ENCODE results near the gene BPI. TPM values are rescaled to one million over a fixed set of nuclear protein-coding genes. Genes with fewer than 3 reads are reported as not detected.
A peak's percentile ranks its signal among the peaks of the same experiment; 100 is the strongest.

Gene BPI
- total RNA-seq, 1 experiment from 2014 or later, result not detected

DNA sequence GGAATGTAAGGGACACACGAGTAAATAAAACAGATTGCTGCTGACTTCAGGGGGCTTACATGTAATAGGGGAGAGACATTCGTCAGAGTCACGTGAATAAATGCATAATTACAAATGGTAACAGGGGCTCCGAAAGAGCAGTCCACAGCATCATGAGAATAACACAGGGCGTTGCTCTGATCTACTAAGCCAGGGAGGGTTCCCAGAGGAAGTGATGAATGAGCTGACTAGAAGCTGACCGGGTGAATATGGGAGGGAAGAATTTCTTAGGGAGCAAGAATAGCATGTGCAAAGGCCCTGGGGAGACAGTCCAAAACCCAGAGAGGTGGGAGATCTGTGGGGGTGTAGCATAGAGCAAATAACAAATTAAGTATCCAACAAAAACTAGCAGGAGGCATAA, 2.4 kb downstream of the BPI start:
- intact Hi-C loops (cut with micrococcal nuclease), result loop anchor here (5.0 kb wide), 1 partner anchor 134 kb away; no protein-coding TSS in a partner anchor
- Mint-ChIP-seq H3K4me3 (ENCODE audit: unreplicated experiment) (no peak overlapping the region), H3K4me1 (ENCODE audit: insufficient read depth, unreplicated experiment) (no peaks in the 10 kb centered on the region), H3K27me3 (ENCODE audit: insufficient read depth, unreplicated experiment) (peaks cover 34% of the 10 kb centered on the region), H3K36me3 (ENCODE audit: insufficient read depth, unreplicated experiment) (no peaks in the 10 kb centered on the region), H3K9me3 (ENCODE audit: unreplicated experiment) (no peaks in the 10 kb centered on the region), H3K27ac (ENCODE audit: low read depth, unreplicated experiment) (no peak overlapping the region)
- ChIA-PET POLR2A (no interaction called here), CTCF (interaction anchor here (0.6 to 2.6 kb wide), 3 partner anchors 12 to 94 kb away, joined by 3 to 7 read pairs (median 3); no protein-coding TSS in a partner anchor)
- no peak for DNase-seq (ENCODE audit: unreplicated experiment)
- BruUV-seq (replicated peaks), result no TSS peak
- TF ChIP-seq, protein P1, sequence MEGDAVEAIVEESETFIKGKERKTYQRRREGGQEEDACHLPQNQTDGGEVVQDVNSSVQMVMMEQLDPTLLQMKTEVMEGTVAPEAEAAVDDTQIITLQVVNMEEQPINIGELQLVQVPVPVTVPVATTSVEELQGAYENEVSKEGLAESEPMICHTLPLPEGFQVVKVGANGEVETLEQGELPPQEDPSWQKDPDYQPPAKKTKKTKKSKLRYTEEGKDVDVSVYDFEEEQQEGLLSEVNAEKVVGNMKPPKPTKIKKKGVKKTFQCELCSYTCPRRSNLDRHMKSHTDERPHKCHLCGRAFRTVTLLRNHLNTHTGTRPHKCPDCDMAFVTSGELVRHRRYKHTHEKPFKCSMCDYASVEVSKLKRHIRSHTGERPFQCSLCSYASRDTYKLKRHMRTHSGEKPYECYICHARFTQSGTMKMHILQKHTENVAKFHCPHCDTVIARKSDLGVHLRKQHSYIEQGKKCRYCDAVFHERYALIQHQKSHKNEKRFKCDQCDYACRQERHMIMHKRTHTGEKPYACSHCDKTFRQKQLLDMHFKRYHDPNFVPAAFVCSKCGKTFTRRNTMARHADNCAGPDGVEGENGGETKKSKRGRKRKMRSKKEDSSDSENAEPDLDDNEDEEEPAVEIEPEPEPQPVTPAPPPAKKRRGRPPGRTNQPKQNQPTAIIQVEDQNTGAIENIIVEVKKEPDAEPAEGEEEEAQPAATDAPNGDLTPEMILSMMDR (IDR thresholded peaks at IDR 0.05; ENCODE audit: unreplicated experiment), result no peak

DNA sequence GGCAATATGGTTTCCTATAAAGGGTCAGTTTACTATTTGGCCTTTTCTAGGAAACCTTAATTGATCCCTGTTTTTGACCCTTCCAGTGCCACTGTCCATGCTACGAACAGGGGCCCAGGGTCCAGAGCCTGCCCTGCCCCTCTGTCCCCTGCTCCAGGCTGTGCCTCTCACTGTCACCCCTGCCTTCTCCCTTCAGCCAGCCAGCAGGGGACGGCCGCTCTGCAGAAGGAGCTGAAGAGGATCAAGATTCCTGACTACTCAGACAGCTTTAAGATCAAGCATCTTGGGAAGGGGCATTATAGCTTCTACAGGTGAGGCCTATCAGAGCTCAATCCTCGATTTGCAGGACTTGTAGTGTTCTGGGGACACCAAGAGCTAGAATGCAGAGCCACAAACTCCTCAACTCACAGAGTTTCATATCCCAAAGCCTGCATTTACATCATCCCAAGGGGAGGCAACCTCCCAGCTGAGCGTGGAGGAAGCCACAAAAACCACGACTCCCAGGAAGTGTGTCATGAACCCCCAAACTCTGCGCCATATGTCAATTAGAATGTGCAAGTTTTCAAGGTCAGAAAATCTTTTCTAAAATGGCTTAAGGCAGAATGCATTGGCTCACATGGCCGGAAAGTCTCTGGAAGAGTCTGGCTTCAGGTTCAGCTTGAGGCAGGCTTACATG, 3.6 kb downstream of the BPI start:
- intact Hi-C loops (cut with micrococcal nuclease), result loop anchor here (5.0 kb wide), 1 partner anchor 135 kb away; no protein-coding TSS in a partner anchor
- POLR2A ChIA-PET, result no interaction called here
- TF ChIP-seq, protein P1 (IDR thresholded peaks at IDR 0.05; ENCODE audit: unreplicated experiment), result no peak
- CTCF ChIA-PET, result interaction anchor here (0.6 to 1.1 kb wide), 5 partner anchors 11 to 743 kb away, joined by 3 to 6 read pairs (median 5); no protein-coding TSS in a partner anchor
- Mint-ChIP-seq H3K27ac (ENCODE audit: low read depth, unreplicated experiment) (no peak overlapping the region), H3K9me3 (ENCODE audit: unreplicated experiment) (no peaks in the 10 kb centered on the region), H3K36me3 (ENCODE audit: insufficient read depth, unreplicated experiment) (no peaks in the 10 kb centered on the region), H3K4me3 (ENCODE audit: unreplicated experiment) (no peak overlapping the region), H3K27me3 (ENCODE audit: insufficient read depth, unreplicated experiment) (peaks cover 33% of the 10 kb centered on the region), H3K4me1 (ENCODE audit: insufficient read depth, unreplicated experiment) (no peaks in the 10 kb centered on the region)
- BruUV-seq (replicated peaks), result no TSS peak
- DNase-seq (ENCODE audit: unreplicated experiment), result peak; percentile 11

DNA sequence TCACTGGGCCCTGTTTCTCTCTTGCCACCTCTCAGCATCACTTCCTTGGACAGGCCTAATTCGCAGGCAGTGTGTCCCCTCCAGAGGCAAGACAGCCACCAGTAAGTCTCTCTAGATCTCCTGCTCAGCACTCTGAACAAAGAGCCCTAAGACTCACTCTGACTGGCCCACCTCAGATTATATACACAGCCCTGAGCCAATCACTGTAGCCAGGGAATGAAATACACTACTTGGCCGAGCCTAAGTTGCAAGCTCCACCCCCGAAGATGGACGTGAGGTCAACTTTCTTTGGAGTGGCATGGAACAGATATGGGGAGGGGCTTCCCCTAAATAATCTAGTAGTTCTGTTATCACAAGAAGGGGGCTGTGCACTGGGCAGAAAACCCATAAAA, 4.1 kb downstream of the BPI start:
- intact Hi-C loops (cut with micrococcal nuclease), result loop anchor here (5.0 kb wide), 1 partner anchor 136 kb away; no protein-coding TSS in a partner anchor
- CTCF ChIA-PET, result interaction anchor here (0.6 to 1.0 kb wide), 5 partner anchors 12 to 250 kb away, joined by 3 to 6 read pairs (median 4); no protein-coding TSS in a partner anchor
- Mint-ChIP-seq H3K36me3 (ENCODE audit: insufficient read depth, unreplicated experiment) (no peaks in the 10 kb centered on the region), H3K4me3 (ENCODE audit: unreplicated experiment) (no peak overlapping the region), H3K4me1 (ENCODE audit: insufficient read depth, unreplicated experiment) (no peaks in the 10 kb centered on the region), H3K27ac (ENCODE audit: low read depth, unreplicated experiment) (no peak overlapping the region), H3K27me3 (ENCODE audit: insufficient read depth, unreplicated experiment) (peaks cover 28% of the 10 kb centered on the region), H3K9me3 (ENCODE audit: unreplicated experiment) (no peaks in the 10 kb centered on the region)
- DNase-seq (ENCODE audit: unreplicated experiment), result no peak
- TF ChIP-seq, protein P1 (IDR thresholded peaks at IDR 0.05; ENCODE audit: unreplicated experiment), result no peak
- BruUV-seq (replicated peaks), result no TSS peak
- POLR2A ChIA-PET, result no interaction called here

DNA sequence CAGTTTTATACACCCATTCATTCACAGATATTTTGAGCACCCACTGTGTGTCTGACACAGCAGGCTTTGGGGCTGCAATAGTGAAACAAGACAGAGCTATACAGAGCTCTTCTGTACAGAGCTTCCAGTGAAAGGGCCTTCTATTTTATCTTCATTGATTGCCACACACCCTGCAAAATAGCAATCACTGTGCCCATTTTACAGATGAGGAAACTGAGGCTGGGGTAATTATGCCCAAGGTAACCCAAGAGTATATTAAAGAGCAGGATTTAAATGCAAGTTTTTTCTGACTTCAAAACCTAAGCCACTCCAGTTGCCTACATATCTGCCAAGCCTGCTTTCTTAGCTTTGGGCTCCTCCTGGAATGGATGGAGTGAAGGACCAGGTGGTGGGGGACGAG, 4.5 kb downstream of the BPI start:
- Mint-ChIP-seq H3K27me3 (ENCODE audit: insufficient read depth, unreplicated experiment) (peaks cover 24% of the 10 kb centered on the region), H3K36me3 (ENCODE audit: insufficient read depth, unreplicated experiment) (no peaks in the 10 kb centered on the region), H3K4me3 (ENCODE audit: unreplicated experiment) (no peak overlapping the region), H3K9me3 (ENCODE audit: unreplicated experiment) (no peaks in the 10 kb centered on the region), H3K27ac (ENCODE audit: low read depth, unreplicated experiment) (no peak overlapping the region), H3K4me1 (ENCODE audit: insufficient read depth, unreplicated experiment) (no peaks in the 10 kb centered on the region)
- no TSS peak for BruUV-seq (replicated peaks)
- TF ChIP-seq, protein P1 (IDR thresholded peaks at IDR 0.05; ENCODE audit: unreplicated experiment), result no peak
- intact Hi-C loops (cut with micrococcal nuclease), result loop anchor here (5.0 kb wide), 1 partner anchor 136 kb away; no protein-coding TSS in a partner anchor
- CTCF ChIA-PET, result interaction anchor here (0.6 to 1.1 kb wide), 5 partner anchors 12 to 250 kb away, joined by 3 to 5 read pairs (median 3); no protein-coding TSS in a partner anchor
- no peak for DNase-seq (ENCODE audit: unreplicated experiment)
- POLR2A ChIA-PET, result no interaction called here
